HCT116 (cell line): ENCODE results near the gene PKP2.

Experiments used
- ATF3 ChIP-seq: IDR thresholded peaks from 2 replicates; pipeline ENCODE4 v1.6.1; 2012
- CTCF ChIP-seq, 3 experiments: fragments of 200-600 bp in 1 of 3; sonication (generic) in 1 of 3; IDR thresholded peaks in 2 of 3; conservative IDR thresholded peaks in 1 of 3; 2 replicates each; pipeline ENCODE4 v1.5.1; 2012 to 2017; ENCODE audit warnings: low read depth in 2 of 3, low read length in 2 of 3, antibody characterized with exemption in 1 of 3, borderline replicate concordance in 1 of 3, control low read depth in 1 of 3, mild to moderate bottlenecking in 1 of 3, mixed read lengths in 1 of 3, mixed run types in 1 of 3, moderate library complexity in 1 of 3; ENCODE audit not compliant: insufficient read depth in 1 of 3
- EZH2 ChIP-seq: fragments of 200-600 bp; sonication (generic); IDR thresholded peaks from 2 replicates; pipeline ENCODE4 v1.6.1; 2017; ENCODE audit warnings: antibody characterized with exemption, mixed run types

- TF ChIP-seq EZH2 (no peak), CTCF (IDR thresholded peaks at IDR 0.05 in 2 of 3, conservative IDR thresholded peaks at IDR 0.05 in 1 of 3; ENCODE audit: borderline replicate concordance in 1 of 3, insufficient read depth in 1 of 3, low read depth in 2 of 3, low read length in 2 of 3) (no peak), ATF3 (no peak)
These were observed 20.6 kb upstream of the PKP2 start for GRCh38 chr12:32917094-32917611.
